Fibroblast of skin of left biceps (primary cell): Measurements from ENCODE around the gene TOM1L2.
"Not testable (repeated sequence)": the region's sequence is repeated elsewhere in the genome, so short reads cannot be mapped to it uniquely, and the experiment has no call there.

Source experiments
- DNase-seq, 2 experiments: peaks; one replicate each; pipeline ENCODE4 v3.0.0-alpha.2; 2013; ENCODE audit warnings: low read depth in 2 of 2

Gene TOM1L2

GRCh38 chr17:17819561-17819995 is 152.6 kb downstream of the TOM1L2 start:
- no peak for DNase-seq

DNA sequence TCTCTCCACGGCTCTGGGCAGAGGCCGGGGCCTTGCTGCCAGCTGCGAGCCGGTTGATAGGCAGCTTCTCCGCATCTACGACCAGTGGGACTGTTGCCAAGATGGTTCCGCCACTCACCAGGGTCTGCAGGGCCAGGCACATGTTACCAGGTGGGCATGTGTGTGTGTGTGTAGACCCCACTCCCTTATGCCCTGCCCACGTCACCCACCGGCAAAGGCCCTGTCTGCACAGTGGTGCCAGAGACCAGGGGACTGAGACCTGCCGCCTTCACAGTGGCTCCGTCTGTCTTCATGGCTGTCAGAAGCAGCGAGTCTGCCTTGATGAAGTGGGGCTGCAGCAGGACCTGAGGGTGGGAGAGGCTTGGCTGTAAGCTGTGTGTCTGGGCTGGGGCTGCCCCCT is 153.1 kb downstream of the TOM1L2 start:
- DNase-seq = no peak

- DNase-seq = no peak
These were observed 154.1 kb downstream of the TOM1L2 start for GRCh38 chr17:17818088-17818526.

DNA sequence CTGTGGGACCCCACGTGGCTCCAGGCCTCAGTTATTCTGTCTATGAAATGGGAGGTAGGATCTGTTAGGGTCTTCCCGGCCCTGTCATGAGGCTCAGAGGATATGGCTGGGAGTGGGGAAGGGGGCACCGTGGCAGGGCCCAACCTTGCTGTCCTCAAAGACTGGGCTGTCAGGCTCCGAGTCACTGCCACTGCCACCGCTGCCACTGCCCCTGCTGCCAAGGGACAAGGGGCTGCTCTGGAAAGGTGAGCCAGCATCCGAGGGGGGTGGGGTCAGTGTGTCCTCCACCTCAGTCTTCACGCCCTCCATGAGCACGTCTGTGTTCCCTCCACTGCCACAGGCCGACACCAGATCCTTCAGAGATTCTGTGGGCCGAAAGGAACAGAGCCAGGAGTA is 154.7 kb downstream of the TOM1L2 start:
- DNase-seq = no peak

- no peak for DNase-seq
These were observed 155.2 kb downstream of the TOM1L2 start for GRCh38 chr17:17816831-17817551.

- DNase-seq = no peak
These were observed 155.9 kb downstream of the TOM1L2 start for GRCh38 chr17:17816240-17816814.

- no peak for DNase-seq
These were observed 156.6 kb downstream of the TOM1L2 start for GRCh38 chr17:17815436-17816200.

DNA sequence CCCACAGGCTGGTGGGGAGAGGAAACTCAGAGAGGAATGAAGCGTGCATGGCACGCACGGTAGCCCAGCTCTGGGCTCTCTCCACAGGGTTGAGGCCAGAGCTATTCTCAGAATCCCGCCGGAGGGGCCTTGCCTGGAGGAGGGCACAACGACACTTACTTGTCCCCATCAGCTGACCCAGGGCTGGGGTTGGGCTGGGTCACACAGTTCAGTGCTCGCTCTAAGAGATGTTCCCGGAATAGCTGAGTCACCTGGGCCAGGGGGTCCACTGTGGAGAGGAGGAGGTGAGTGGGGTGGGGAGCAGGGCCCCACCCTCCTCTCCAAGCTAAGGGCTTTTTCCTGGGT is 157.2 kb downstream of the TOM1L2 start:
- no peak for DNase-seq

GRCh38 chr17:17814162-17815061 is 157.8 kb downstream of the TOM1L2 start:
- DNase-seq = no peak

- no peak for DNase-seq
These were observed 158.5 kb downstream of the TOM1L2 start for GRCh38 chr17:17813725-17814095.

DNA sequence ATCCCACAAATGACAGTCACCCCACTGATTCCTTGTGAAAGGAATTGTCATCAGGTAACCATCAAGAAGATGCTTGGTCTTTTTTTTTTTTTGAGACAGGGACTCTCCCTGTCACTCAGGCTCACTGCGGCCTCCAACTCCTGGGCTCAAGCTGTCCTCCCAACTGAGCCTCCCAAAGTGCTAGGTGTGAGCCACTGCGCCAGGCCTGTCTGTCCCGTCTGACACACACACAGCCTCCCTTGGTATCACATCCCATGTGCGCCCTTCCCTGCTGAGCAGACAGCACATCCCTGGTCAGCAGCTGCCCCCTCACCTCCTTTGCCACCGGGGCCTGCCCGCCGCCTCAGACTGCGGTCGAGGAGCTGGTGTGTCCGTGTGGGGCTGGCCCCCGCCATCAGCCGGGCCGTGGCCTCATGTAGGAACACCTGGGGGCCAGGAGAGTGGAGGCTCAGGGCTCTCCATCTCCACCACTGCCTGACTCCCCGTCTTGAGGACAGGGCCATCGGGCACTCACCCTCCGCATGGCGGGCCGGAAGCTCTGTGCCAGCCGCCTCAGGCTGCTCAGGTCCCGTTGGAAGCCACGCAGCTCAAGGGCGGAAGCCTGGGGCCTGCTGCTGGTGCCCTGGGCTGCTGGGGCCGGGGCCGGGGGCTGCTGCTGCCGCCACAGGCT is 159.0 kb downstream of the TOM1L2 start:
- no peak for DNase-seq

DNA sequence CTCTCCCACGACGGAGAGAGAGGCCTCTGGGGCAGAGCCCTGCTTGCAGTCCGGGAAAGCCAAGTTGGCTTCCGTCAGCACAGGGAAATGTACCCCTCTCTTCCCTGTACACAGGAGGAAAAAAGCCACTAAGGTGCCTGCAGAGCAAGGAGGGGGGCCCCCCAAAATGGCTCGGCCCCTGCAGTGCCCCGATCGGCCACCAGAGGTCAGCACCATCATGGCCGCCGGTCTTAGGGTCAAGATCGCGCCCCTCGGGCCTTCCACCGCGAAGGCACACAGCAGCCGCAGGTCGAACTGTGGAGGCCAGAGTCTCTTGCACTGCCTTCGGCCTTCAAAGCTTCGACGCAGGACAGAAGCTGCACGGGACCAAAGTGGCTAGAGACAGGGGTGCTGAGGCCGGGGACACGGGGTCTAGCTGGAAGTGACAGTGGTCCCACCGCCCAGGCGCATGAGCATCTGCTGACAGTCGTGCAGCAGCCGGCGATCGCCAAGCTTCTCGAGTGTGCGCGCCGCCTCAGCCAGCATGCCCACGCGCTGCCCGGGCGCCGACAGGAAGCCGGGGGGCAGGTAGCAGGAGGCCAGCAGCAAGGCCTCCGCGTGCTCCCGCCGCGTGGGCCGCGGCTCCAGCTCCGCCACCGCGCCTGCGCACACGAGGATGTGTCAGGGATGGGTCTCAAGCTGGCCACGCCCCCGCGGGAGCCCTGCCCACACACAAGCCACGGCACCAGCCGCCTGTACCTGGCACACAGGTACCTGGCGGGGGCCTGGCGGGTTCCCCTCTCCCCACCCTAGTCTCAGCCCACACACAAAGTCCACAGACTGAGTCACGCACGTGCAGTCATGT is 159.8 kb downstream of the TOM1L2 start:
- DNase-seq = no peak

DNA sequence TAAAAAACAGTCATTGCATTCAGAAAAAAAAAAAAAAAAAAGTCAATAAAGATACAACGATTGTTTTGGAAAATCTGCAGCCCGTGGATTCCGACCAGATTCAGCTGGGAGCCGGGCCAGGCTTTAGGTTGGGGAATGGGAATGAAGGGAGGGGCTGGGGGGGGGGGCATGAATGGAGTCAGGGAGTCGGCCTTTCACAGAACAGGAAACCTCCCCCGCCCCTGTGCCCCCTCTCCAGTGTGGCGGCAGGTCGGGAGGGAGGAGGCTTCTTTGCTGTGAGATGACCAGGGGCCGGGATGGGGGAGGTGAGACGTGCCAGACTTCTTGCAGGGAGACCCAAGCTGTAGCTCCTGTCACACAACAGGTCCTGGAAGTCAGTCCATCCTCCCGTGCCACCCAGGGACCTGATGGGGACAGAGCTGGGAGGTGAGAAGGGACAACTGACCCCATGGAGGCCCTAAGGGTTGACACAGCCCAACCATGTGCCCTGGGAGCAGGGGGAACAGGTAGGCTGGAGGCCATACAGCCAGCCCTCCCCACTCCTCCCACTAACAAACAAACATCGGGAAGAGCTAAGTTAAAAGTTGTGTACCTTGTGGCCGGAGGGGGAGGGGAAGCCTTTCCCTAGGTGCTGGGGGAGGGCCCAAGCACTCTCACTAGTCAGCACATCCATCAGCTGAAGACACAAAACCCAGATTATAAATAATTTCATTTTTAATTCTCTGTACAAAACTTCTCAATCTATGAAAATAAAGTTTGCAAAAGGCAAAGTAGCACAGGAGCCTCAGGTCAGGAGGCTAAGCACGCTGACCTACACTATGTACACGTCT is 160.6 kb downstream of the TOM1L2 start:
- DNase-seq = no peak

GRCh38 chr17:17810895-17811248 is 161.3 kb downstream of the TOM1L2 start:
- DNase-seq = no peak

GRCh38 chr17:17810084-17810894 is 161.9 kb downstream of the TOM1L2 start:
- DNase-seq = no peak

DNA sequence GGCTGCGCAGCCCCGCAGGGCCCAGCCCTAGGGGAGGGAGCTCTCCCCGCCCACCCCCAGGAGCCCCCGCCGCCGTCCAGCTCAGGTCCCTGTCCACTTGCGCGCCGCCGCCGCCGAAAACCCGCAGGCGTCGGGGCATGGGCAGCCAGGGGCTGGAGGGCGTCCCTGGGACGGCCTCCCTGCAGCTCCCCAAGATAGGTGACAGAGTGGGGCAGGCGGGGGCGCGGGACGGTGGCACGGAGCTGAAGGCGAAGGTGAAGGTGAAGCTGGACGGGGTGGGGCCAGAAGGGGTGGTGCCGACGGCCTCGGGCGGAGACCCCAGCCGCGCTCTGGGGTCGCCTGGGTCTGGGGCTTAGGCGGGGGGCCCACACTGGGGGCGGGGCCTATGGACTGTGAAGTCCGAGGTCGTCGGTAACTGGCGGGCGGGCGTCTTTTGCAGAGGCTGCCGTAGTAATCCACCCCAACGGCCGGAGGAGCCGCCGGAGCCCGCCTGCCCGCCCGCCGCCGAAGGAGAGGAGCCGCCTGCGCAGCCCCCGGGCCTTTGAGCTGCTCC is 162.6 kb downstream of the TOM1L2 start:
- DNase-seq = no peak

- DNase-seq = no peak
These were observed 163.3 kb downstream of the TOM1L2 start for GRCh38 chr17:17808706-17809432.

DNA sequence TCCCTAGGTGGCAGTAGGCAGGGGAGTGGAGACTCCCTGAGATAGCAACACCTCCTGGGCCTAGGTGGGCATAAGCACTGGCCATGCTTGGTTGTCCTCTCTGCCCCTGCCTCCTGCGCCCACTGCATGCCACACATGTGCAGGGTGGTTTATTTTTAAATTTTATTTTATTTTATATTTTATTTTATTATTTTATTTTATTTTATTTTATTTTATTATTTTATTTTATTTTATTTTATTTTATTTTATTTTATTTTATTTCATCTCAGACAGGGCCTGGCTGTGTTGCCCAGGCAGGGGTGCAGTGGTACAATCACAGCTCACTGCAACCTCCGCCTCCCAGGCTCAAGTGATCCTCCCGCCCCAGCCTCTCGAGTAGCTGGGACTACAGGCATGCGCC is 164.0 kb downstream of the TOM1L2 start:
- DNase-seq = not testable (repeated sequence)
